GM12892 (cell line): ENCODE results near the gene WDFY1.

Experiments
- POLR2A ChIP-seq: IDR thresholded peaks from 2 replicates; pipeline ENCODE4 v1.6.1; 2011; ENCODE audit warnings: low read depth, low read length, control low read depth
- POLR2AphosphoS5 ChIP-seq: IDR thresholded peaks from 2 replicates; pipeline ENCODE4 v1.6.1; 2011; ENCODE audit warnings: low read depth, low read length, control low read depth
- TAF1 ChIP-seq: IDR thresholded peaks from 2 replicates; pipeline ENCODE4 v1.6.1; 2011; ENCODE audit warnings: low read depth, mild to moderate bottlenecking, control low read depth, low read length, borderline replicate concordance

- no peak for TF ChIP-seq POLR2A
- no peak for TF ChIP-seq POLR2AphosphoS5
- TF ChIP-seq TAF1, result no peak
Observed at GRCh38 chr2:223943561-223944008, 1.6 kb downstream of the WDFY1 start.
